ENCODE results near the gene TALDO1.

TALDO1 gene

GRCh38 chr11:772429-773390 lies 25.4 kb downstream of the TALDO1 start:
- H3K4me3 ChIP-seq (ENCODE audit: low read depth, low read length) = no peak overlapping the region
- no peaks in the 10 kb centered on the region for H3K27me3 ChIP-seq (ENCODE audit: control insufficient read depth, insufficient read depth, low read length)
- no peaks in the 10 kb centered on the region for H3K4me1 ChIP-seq (ENCODE audit: control insufficient read depth, insufficient read depth, low read length)
- H3K36me3 ChIP-seq (ENCODE audit: control insufficient read depth, insufficient read depth, low read length) = peaks cover 45% of the 10 kb centered on the region
- no peaks in the 10 kb centered on the region for H3K9me3 ChIP-seq (ENCODE audit: control insufficient read depth, insufficient read depth, low read length)
- no peak overlapping the region for H3K9ac ChIP-seq (ENCODE audit: low read depth, low read length)
- no peak overlapping the region for H3K27ac ChIP-seq (ENCODE audit: low read depth, low read length)

DNA sequence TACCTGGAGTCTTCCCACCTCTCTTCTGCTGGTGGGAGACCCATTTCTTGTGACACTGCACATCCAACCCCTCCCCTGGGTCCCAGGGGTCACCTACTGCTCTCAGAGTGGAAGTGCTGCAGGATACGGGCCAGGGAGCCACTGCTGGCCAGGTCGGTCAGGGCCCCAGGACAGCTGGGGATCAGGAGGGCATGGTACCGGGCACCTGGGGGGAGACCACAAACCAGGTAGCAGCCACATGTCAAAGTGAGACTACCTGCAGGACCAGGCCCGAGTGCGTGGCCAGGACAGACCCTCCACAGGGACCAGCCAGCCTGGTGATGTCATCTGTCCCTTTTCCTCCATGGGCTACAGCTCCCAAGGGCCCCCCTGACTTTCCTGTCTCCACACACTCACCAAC lies 26.2 kb downstream of the TALDO1 start:
- Histone ChIP-seq H3K27ac (ENCODE audit: low read depth, low read length) (no peak overlapping the region), H3K9me3 (ENCODE audit: control insufficient read depth, insufficient read depth, low read length) (no peaks in the 10 kb centered on the region), H3K36me3 (ENCODE audit: control insufficient read depth, insufficient read depth, low read length) (peaks cover 45% of the 10 kb centered on the region), H3K27me3 (ENCODE audit: control insufficient read depth, insufficient read depth, low read length) (no peaks in the 10 kb centered on the region), H3K4me1 (ENCODE audit: control insufficient read depth, insufficient read depth, low read length) (0 out of 2 replicates have a peak, but pooled peaks cover 4% of the 10 kb centered on the region), H3K9ac (ENCODE audit: low read depth, low read length) (no peak overlapping the region), H3K4me3 (ENCODE audit: low read depth, low read length) (no peak overlapping the region)

DNA sequence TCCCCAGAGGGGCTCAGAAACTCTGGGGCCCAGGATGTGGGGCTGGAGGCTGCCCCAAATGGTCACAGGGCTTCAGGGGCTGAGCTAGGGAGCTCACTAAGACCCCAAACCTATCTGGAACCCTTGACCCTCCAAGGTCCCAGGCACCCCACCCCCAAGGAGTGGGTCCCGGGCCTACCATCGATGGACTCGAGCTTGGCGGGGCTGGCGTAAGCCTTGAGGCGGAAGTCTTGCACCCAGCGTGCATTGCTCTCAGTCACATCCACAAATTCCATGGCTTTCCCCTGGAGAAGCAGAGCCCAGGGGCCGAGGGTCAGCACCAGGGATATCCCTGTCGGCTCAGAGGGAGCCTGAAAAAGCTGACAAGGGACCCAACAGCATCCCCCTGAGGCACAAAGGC lies 26.6 kb downstream of the TALDO1 start:
- no peaks in the 10 kb centered on the region for H3K27me3 ChIP-seq (ENCODE audit: control insufficient read depth, insufficient read depth, low read length)
- H3K27ac ChIP-seq (ENCODE audit: low read depth, low read length) = no peak overlapping the region
- no peak overlapping the region for H3K9ac ChIP-seq (ENCODE audit: low read depth, low read length)
- peaks cover 45% of the 10 kb centered on the region for H3K36me3 ChIP-seq (ENCODE audit: control insufficient read depth, insufficient read depth, low read length)
- no peak overlapping the region for H3K4me3 ChIP-seq (ENCODE audit: low read depth, low read length)
- H3K4me1 ChIP-seq (ENCODE audit: control insufficient read depth, insufficient read depth, low read length) = 0 out of 2 replicates have a peak, but pooled peaks cover 4% of the 10 kb centered on the region
- no peaks in the 10 kb centered on the region for H3K9me3 ChIP-seq (ENCODE audit: control insufficient read depth, insufficient read depth, low read length)

- no peaks in the 10 kb centered on the region for H3K9me3 ChIP-seq (ENCODE audit: control insufficient read depth, insufficient read depth, low read length)
- no peak overlapping the region for H3K27ac ChIP-seq (ENCODE audit: low read depth, low read length)
- no peaks in the 10 kb centered on the region for H3K27me3 ChIP-seq (ENCODE audit: control insufficient read depth, insufficient read depth, low read length)
- H3K4me3 ChIP-seq (ENCODE audit: low read depth, low read length) = peak overlapping the region; percentile 67; the same call in 1 of the 2 replicates
- 0 out of 2 replicates have a peak, but pooled peaks cover 4% of the 10 kb centered on the region for H3K4me1 ChIP-seq (ENCODE audit: control insufficient read depth, insufficient read depth, low read length)
- H3K36me3 ChIP-seq (ENCODE audit: control insufficient read depth, insufficient read depth, low read length) = peaks cover 42% of the 10 kb centered on the region
- no peak overlapping the region for H3K9ac ChIP-seq (ENCODE audit: low read depth, low read length)
These were observed 27.8 kb downstream of the TALDO1 start for GRCh38 chr11:774873-775592.

- H3K9me3 ChIP-seq (ENCODE audit: control insufficient read depth, insufficient read depth, low read length) = no peaks in the 10 kb centered on the region
- 0 out of 2 replicates have a peak, but pooled peaks cover 4% of the 10 kb centered on the region for H3K4me1 ChIP-seq (ENCODE audit: control insufficient read depth, insufficient read depth, low read length)
- peak overlapping the region; percentile 95 for H3K27ac ChIP-seq (ENCODE audit: low read depth, low read length)
- H3K4me3 ChIP-seq (ENCODE audit: low read depth, low read length) = peak overlapping the region; percentile 67
- H3K27me3 ChIP-seq (ENCODE audit: control insufficient read depth, insufficient read depth, low read length) = no peaks in the 10 kb centered on the region
- peak overlapping the region; percentile 58; the same call in 1 of the 2 replicates for H3K9ac ChIP-seq (ENCODE audit: low read depth, low read length)
- H3K36me3 ChIP-seq (ENCODE audit: control insufficient read depth, insufficient read depth, low read length) = peaks cover 37% of the 10 kb centered on the region
These were observed 28.9 kb downstream of the TALDO1 start for GRCh38 chr11:776263-776560.

- H3K9ac ChIP-seq (ENCODE audit: low read depth, low read length) = peak overlapping the region; percentile 86; the same call in 1 of the 2 replicates
- peaks cover 32% of the 10 kb centered on the region for H3K36me3 ChIP-seq (ENCODE audit: control insufficient read depth, insufficient read depth, low read length)
- peak overlapping the region; percentile 95 for H3K27ac ChIP-seq (ENCODE audit: low read depth, low read length)
- H3K27me3 ChIP-seq (ENCODE audit: control insufficient read depth, insufficient read depth, low read length) = no peaks in the 10 kb centered on the region
- no peaks in the 10 kb centered on the region for H3K9me3 ChIP-seq (ENCODE audit: control insufficient read depth, insufficient read depth, low read length)
- 0 out of 2 replicates have a peak, but pooled peaks cover 4% of the 10 kb centered on the region for H3K4me1 ChIP-seq (ENCODE audit: control insufficient read depth, insufficient read depth, low read length)
- H3K4me3 ChIP-seq (ENCODE audit: low read depth, low read length) = peak overlapping the region; percentile 67
These were observed 29.5 kb downstream of the TALDO1 start for GRCh38 chr11:776561-777287.

DNA sequence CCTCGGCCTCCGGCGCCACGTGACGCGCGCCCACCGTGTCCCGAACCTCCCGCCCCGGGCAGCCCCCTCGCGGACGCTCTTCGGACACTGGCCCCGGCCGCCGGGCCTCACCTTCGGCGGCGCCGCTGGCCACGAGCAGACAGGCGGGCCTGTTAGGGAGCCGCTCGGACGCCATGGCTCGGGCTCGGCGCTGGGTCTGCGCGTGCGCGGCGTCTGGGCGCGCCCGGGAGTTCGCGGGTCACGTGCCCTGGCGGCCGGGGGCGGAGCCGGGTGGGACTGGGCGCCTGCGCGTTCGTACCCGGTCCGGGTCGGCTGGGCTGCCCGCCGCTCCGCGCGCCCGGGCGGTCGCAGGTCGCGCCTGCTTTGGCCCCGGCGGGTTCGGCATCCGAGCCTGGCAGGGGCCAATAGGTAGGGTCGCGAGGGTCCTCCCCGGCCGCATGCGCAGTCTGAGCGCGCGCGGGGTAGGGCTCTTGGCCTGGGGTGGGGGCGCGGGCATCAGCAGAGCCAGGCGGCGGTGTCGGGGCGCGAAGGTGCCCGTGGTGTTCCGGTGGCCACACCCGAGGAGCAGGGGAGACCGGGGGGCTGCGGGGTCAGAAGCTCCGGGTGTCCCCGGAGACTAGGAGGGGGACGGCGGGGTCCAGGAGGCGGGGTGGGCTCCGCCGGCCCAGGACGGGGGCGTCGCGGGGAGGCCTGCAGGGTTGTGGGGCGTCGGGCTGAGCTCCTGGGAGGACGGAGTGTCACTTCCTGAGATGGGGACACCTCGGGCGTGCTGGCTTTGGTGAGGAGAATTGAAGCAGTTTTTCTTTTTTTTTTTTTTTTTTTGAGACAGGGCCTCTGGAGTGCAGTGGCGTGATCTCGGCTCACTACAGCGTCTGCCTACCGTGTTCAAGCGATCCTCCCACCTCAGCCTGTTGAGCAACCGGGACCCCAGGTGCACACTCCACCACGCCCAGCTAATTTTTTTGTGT lies 30.3 kb downstream of the TALDO1 start, which contains the start of gene GATD1:
Gene GATD1 (minus strand): TSS at position 200 of the 968 bp plus-strand sequence. CDS start 25 bp downstream, at position 175.
- Histone ChIP-seq H3K27ac (ENCODE audit: low read depth, low read length) (peak within 1 kb of the TSS; percentile 95), H3K36me3 (ENCODE audit: control insufficient read depth, insufficient read depth, low read length) (peaks cover 24% of the 10 kb centered on the region), H3K9ac (ENCODE audit: low read depth, low read length) (peak within 1 kb of the TSS; percentile 86; the same call in 1 of the 2 replicates), H3K27me3 (ENCODE audit: control insufficient read depth, insufficient read depth, low read length) (no peaks in the 10 kb centered on the region), H3K4me3 (ENCODE audit: low read depth, low read length) (peak within 1 kb of the TSS; percentile 67), H3K4me1 (ENCODE audit: control insufficient read depth, insufficient read depth, low read length) (0 out of 2 replicates have a peak, but pooled peaks cover 6% of the 10 kb centered on the region), H3K9me3 (ENCODE audit: control insufficient read depth, insufficient read depth, low read length) (no peaks in the 10 kb centered on the region)

DNA sequence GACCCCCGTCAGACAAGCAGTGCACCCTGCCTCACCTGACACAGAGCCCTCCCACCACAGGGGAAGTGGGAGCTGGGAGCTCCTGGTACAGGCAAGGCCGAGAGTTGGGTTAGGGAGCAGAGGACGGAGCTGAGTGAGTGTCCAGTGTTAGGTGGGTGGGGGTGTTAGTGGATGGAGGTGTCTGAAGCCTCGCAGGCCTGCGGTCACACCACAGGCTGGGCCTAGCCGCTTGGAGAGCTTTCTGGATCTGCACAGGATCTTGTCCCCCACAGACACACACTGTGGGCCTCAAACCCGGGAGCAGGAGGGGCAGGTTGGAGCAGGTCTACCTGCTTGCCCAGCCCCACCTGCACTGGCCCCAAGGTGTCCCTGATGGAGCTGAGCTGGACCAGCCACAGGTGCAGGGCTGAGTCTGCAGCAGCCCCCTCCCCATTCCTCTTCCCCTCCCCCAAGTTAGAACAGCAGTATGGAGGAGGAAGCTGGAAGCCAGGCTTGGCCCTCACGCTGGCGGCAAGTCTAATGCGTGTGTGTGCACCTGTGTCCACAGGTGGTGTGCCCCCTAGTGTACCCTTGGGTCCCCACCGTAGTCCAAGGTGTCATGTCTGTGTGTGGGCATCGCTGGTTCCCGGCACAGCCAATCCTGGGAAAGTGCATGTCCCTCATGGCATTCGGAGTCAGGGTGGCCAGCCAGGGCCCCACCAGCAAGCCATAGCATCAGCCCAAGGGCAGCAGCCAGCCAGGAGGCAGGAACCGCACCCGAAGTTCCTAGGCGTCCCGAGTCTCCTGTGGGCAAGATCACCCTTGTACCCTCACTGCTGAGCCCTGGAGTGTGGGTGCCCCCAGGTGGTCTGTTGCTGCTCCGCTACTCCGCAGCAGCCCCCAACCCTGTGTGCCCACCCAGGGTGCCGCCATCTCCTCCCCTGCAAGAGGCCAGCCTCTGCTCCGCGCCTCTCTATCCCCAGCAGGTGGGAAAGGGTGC lies 32.0 kb downstream of the TALDO1 start:
- Histone ChIP-seq H3K4me1 (ENCODE audit: control insufficient read depth, insufficient read depth, low read length) (peaks cover 15% of the 10 kb centered on the region), H3K9ac (ENCODE audit: low read depth, low read length) (no peak overlapping the region), H3K36me3 (ENCODE audit: control insufficient read depth, insufficient read depth, low read length) (peaks cover 8% of the 10 kb centered on the region), H3K27ac (ENCODE audit: low read depth, low read length) (no peak overlapping the region), H3K4me3 (ENCODE audit: low read depth, low read length) (no peak overlapping the region), H3K27me3 (ENCODE audit: control insufficient read depth, insufficient read depth, low read length) (no peaks in the 10 kb centered on the region), H3K9me3 (ENCODE audit: control insufficient read depth, insufficient read depth, low read length) (no peaks in the 10 kb centered on the region)

DNA sequence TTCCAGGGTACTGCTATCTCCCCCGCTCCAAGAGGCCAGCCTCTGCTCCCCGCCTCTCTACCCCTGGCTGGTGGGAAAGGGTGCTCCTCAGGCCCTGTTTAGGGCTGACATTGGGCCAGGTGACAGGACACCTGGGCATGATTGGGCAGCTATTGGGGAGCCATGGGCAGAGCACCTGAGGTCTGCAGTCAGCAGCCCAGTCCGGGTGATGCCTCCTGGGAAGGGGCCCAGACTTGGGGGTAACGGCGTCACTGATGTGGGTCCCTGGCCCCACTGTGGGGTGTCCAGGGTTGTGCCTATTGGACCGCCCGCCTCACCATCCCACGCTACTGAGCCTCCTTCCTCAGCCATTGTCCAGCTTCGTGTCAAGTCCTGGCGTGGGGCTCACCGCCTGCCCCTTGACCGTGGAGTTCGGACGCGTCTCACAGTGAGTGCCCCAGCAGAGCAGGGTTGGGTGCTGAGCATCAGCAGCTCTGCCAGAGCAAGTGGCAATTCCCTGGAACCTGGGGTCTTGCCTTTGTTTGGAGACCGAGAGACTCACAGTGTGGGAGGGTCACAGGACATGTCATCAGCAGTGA lies 32.8 kb downstream of the TALDO1 start:
- H3K36me3 ChIP-seq (ENCODE audit: control insufficient read depth, insufficient read depth, low read length) = peaks cover 7% of the 10 kb centered on the region
- H3K9me3 ChIP-seq (ENCODE audit: control insufficient read depth, insufficient read depth, low read length) = no peaks in the 10 kb centered on the region
- H3K9ac ChIP-seq (ENCODE audit: low read depth, low read length) = no peak overlapping the region
- H3K4me3 ChIP-seq (ENCODE audit: low read depth, low read length) = no peak overlapping the region
- no peaks in the 10 kb centered on the region for H3K27me3 ChIP-seq (ENCODE audit: control insufficient read depth, insufficient read depth, low read length)
- H3K4me1 ChIP-seq (ENCODE audit: control insufficient read depth, insufficient read depth, low read length) = peaks cover 15% of the 10 kb centered on the region
- no peak overlapping the region for H3K27ac ChIP-seq (ENCODE audit: low read depth, low read length)
